MG63 (cell line): ENCODE data around the gene ST6GALNAC3. TPM values are rescaled to one million over a fixed set of nuclear protein-coding genes. Genes with fewer than 3 reads are reported as not detected.
"Not testable (repeated sequence)": the region's sequence is repeated elsewhere in the genome, so short reads cannot be mapped to it uniquely, and the experiment has no call there.

Source experiments
- DNase-seq: peaks from one replicate; pipeline ENCODE4 v3.0.0-alpha.2; 2020
- H3K27me3 ChIP-seq: fragments of 250-450 bp; sonication (Bioruptor Pico); 2 replicates; pipeline ENCODE4 v1.5.1; 2020; ENCODE audit warnings: mild to moderate bottlenecking, moderate library complexity
- H3K36me3 ChIP-seq: fragments of 250-450 bp; sonication (Bioruptor Pico); 2 replicates; pipeline ENCODE4 v1.5.1; 2020; ENCODE audit warnings: mild to moderate bottlenecking, moderate library complexity
- H3K4me3 ChIP-seq: fragments of 250-450 bp; sonication (Bioruptor Pico); 2 replicates; pipeline ENCODE4 v1.5.1; 2020; ENCODE audit warnings: mild to moderate bottlenecking, moderate library complexity
- H3K9me3 ChIP-seq: fragments of 250-450 bp; sonication (Bioruptor Pico); 2 replicates; pipeline ENCODE4 v1.5.1; 2020; ENCODE audit warnings: mild to moderate bottlenecking, moderate library complexity
- total RNA-seq: library from RNA; depleted of rRNA; stranded (reverse); fragments of >200 nt; shearing (Covaris generic); gene quantifications from 2 replicates; pipeline ENCODE4 v1.2.3, GENCODE V29; 2014; ENCODE audit warnings: low replicate concordance; rRNA removed

Gene ST6GALNAC3
- total RNA-seq, result 0.30 and 5.5 TPM in 2 replicates

DNA sequence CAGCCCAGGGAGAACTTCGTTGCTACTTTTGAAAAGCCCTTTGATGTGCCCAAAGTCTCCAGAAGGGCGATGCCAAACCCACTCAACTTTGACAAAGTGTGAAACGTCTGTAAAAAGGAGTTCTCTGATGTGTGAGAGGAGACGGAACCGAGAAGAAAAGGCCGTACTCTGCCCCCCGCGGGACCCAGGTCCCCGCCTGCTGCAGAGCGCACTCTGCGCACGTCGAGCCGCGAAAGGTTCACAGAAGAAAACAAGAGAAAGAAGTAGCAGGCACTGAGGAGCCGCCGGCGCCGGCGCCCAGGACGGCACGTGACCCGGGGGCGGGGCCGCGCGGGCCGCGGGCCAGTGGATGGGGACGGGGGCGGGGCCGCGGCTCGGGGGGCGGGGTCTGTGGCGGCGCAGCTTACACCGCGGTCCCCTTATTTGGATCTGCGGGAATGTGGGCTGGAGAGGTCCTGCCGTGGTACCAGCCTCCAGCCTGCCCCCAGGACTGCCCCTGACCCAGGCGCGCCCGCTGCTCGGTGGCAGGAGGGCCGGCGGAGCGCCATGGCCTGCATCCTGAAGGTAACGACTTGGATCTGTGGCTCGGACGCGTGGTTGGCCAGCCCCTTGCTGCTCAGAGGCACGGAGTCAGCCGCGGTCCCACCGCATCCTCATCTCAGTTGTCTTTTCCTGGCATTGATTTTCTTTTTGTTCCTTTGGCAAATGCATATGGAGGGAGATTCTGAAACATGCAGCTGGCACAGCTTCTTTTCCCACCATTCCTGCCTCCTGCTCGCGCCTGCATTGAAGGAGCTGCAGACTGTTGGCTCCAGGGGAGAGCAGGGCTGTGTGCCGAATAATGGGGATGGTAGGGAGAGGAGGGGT, at the start of gene ST6GALNAC3:
TSS of gene ST6GALNAC3 (plus strand) at position 426 of the 867 bp plus-strand sequence.
- H3K4me3 ChIP-seq, result peak within 1 kb of the TSS; percentile 52
- no peaks in the 10 kb centered on the region for H3K27me3 ChIP-seq
- H3K9me3 ChIP-seq, result no peaks in the 10 kb centered on the region
- H3K36me3 ChIP-seq, result no peaks in the 10 kb centered on the region
- peak; percentile 63 for DNase-seq

DNA sequence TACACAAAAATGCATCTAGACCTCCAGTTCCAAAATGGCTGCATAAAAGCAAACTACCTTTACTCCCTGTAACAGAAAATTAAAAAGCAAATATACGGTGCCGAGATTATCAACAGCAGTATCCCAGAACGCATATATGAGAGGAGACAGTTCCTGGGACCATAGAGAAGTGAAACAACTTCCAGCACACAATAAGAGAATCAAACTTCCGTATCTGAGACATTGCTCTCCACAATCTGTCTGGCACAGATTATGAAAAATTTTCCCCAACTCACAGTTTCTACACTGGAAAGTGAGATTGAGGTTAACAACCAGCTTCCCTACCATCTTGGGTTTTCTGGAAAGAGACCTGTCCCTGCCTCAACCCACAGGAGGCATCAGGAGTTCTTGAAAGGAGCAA, 47.2 kb upstream of the ST6GALNAC3 start:
- no peaks in the 10 kb centered on the region for H3K9me3 ChIP-seq
- H3K36me3 ChIP-seq, result no peaks in the 10 kb centered on the region
- DNase-seq, result no peak
- no peak overlapping the region for H3K4me3 ChIP-seq
- H3K27me3 ChIP-seq, result no peaks in the 10 kb centered on the region

DNA sequence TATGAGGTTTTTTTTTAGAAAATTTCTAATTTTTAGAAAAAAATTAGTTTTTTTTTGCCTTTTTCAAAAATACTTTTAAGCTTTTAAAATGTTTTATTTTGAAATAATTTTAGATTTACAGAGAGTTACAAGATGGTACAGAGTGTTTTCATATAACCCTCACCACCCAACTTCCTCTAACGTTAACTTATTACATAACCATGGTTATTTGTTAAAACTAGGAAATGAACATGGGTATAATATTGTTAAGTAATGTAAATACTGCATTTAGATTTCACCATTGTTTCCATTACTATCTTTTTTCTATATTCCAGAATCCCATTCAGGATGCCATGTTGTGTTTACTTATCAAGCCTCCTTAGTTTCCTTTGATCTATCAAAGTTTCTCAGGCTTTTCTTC, 45.2 kb upstream of the ST6GALNAC3 start:
- Histone ChIP-seq H3K4me3 (no peak overlapping the region), H3K27me3 (no peaks in the 10 kb centered on the region), H3K9me3 (no peaks in the 10 kb centered on the region), H3K36me3 (no peaks in the 10 kb centered on the region)
- DNase-seq, result no peak

DNA sequence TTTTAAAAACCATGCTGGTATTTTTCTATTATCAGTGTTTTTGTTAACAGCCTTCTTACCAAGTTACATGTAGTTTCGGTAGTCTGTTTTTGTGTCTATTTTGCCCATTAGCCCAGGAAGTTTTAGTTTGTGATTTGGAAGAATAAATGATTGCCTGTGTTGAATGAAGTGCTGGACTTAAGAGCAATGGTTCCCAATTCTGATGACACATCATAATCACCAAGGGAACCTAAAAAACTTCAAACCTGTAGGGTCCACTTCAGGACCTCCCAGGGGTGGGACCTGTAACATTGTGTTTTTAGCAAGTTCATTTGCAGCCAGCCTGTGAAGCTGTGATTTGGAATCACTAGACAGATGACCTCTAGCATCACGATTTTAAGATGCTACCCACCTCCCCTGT, 43.0 kb upstream of the ST6GALNAC3 start:
- no peaks in the 10 kb centered on the region for H3K9me3 ChIP-seq

DNA sequence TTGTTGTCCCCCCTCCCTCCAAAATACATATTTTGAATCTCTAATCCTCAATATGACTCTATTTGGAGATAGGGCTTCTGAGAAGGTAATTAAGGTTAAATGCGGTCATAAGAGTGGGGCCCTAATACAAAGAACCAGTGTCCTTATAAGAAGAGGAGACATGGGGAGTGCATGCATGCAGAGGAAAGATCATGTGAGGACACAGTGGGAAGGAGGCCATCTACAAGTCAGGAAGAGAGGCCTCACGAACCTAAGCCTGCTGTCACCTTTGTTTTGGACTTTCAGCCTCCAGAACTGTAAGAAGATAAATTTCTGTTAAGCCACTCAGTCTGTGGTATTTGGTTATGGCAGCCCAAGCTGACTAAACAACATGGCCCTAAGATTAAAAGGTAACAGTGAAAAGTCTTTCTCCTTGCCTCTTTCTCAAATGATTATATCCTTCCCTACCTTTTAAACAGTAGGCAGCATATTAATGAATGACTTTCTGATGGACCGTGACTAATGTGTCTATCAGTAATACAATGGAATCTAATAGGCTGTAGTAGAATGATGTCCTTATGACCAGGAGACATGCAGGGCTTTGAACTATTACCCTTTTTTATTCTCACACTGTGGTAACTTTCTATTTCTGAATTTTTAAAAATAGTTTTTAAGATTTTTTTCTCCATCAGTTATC, 40.6 kb upstream of the ST6GALNAC3 start:
- no peak for DNase-seq
- Histone ChIP-seq H3K9me3 (no peaks in the 10 kb centered on the region), H3K4me3 (no peak overlapping the region), H3K36me3 (no peaks in the 10 kb centered on the region), H3K27me3 (no peaks in the 10 kb centered on the region)

More for the DNA sequence above, 43.0 kb upstream of the ST6GALNAC3 start:
- no peaks in the 10 kb centered on the region for H3K36me3 ChIP-seq
- H3K4me3 ChIP-seq, result no peak overlapping the region
- no peaks in the 10 kb centered on the region for H3K27me3 ChIP-seq
- no peak for DNase-seq

DNA sequence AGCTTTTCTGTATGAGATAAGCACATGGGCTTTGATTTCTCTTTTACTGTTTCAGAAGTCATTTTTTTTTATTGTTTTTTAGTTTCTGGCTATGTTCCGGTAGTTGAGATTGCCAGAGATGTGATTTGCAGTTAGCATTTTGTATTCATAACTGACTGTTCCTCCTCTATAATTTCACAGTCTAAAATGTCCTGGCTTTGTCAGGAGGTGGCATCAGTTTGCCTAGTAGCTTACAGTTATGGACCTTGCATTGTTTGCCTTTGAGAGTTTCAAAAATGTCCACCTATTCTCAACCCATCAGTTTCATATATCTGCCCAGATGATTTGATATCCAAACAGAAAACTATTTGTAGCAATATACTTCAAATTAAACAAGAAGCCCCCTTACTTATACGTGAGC, 39.5 kb upstream of the ST6GALNAC3 start:
- H3K27me3 ChIP-seq, result no peaks in the 10 kb centered on the region
- H3K36me3 ChIP-seq, result no peaks in the 10 kb centered on the region
- no peak overlapping the region for H3K4me3 ChIP-seq
- DNase-seq, result no peak
- H3K9me3 ChIP-seq, result no peaks in the 10 kb centered on the region

DNA sequence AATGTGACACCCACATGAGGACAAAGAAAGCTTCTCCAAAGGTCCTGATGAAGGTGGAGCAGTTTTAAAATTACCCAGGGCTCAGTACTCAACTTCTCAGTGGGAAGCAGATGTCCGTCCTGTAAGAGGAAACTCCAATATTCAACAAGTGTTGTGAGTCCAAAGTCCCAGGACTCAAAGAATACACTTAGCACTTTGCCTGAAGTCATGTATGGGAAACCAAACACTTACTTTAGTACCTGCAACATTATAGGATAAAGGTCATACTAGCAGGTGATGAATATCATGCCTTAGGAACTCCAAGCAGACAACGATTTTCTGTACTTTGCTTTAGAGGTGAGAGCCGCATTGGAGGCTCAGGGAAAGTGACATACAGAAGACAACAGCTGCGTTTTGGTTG, 37.2 kb upstream of the ST6GALNAC3 start:
- DNase-seq, result no peak
- no peaks in the 10 kb centered on the region for H3K27me3 ChIP-seq

DNA sequence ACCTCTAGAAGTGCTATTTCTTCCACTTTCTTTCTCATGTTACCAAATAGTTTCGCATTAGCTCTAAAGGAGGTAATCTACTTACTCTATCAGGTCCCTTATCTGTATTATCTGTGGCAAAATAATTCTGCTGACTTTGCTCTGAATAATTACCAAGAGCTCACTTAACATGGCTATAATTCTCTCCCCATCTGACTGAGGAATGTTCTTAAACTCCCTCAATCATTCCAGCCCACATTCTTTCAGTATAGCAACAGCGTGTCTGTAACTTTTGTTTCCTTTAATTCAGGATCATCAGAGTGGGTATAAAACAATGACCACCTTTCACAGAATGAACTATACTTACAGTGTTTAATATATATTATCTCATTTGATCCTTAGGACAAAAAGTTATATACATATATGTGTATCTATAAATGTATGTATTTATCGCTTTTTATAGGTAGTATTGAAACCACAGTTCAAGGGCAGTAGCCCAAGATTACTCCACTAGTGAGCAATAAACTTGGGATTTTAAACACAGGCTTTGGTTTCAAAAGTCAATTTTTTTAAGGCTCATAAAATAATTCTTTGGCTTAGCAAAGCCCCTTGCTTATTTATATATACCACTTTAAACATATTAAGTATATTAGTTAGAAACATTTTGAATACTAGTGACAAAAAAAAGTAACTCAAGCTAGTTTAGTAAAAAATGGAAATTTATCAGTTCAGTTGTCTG, 36.1 kb upstream of the ST6GALNAC3 start:
- no peaks in the 10 kb centered on the region for H3K9me3 ChIP-seq
- H3K36me3 ChIP-seq, result no peaks in the 10 kb centered on the region
- no peak overlapping the region for H3K4me3 ChIP-seq
- DNase-seq, result no peak
- H3K27me3 ChIP-seq, result no peaks in the 10 kb centered on the region

More for the DNA sequence above, 37.2 kb upstream of the ST6GALNAC3 start:
- Histone ChIP-seq H3K9me3 (no peaks in the 10 kb centered on the region), H3K36me3 (no peaks in the 10 kb centered on the region), H3K4me3 (no peak overlapping the region)

DNA sequence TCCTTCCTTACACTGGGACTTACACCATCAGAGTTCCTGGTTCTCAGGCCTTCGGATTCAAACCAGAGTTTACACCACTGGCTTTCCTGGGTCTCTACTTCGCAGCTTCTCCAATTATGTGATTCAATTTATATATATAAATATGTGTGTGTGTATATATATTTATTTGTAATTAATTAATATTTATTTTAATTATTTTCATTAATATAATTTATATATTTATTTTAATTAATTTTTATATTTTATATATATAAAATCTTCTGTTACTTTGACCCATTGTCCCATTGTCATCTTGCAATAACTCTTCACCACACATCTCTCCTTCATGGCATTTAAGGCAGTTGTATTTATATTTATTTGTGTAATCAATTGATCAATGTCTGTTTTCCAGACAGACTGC, 28.4 kb upstream of the ST6GALNAC3 start:
- Histone ChIP-seq H3K9me3 (no peaks in the 10 kb centered on the region), H3K36me3 (no peaks in the 10 kb centered on the region), H3K27me3 (no peaks in the 10 kb centered on the region), H3K4me3 (no peak overlapping the region)
- DNase-seq, result no peak

DNA sequence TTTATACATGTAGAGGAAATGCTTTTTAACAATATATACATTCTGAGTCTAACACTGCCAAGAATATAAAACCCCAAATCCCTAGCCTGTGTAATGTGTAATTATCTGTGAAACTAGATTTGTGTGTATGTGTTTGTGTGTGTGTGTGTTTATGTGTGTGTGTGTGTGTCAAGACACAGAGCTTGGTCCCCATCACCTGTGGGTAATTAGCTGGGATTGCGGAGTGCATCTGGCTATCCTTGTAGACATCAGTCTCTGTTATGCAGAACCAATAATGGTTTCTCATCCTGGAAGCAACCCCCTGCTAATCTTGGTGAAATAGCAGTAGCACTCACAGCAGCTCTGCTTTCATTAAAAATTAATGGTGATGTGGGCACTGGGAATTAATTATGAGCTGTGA, 26.3 kb upstream of the ST6GALNAC3 start:
- no peaks in the 10 kb centered on the region for H3K36me3 ChIP-seq
- H3K9me3 ChIP-seq, result no peaks in the 10 kb centered on the region
- no peak overlapping the region for H3K4me3 ChIP-seq
- H3K27me3 ChIP-seq, result no peaks in the 10 kb centered on the region
- DNase-seq, result no peak

DNA sequence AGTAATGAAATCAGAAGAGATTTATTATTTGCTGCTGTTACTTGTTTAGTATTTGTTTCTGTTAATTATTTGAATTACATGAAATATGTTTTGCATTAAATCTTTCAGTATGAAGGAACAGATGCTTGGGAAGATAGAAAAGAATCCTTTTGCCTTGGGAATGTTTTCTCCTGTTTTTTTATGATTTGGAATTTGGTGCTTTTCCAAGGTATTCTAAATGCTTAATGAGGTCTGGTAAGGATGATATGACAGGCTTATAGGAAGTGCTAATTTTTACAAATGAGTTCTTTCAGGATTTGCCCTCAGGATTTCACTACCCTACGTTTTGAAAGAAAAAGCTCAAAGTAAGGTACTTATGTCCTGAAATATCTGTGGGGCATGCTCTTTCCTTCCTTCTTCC, 25.6 kb upstream of the ST6GALNAC3 start:
- DNase-seq, result no peak
- Histone ChIP-seq H3K9me3 (no peaks in the 10 kb centered on the region), H3K4me3 (no peak overlapping the region), H3K27me3 (no peaks in the 10 kb centered on the region), H3K36me3 (no peaks in the 10 kb centered on the region)

DNA sequence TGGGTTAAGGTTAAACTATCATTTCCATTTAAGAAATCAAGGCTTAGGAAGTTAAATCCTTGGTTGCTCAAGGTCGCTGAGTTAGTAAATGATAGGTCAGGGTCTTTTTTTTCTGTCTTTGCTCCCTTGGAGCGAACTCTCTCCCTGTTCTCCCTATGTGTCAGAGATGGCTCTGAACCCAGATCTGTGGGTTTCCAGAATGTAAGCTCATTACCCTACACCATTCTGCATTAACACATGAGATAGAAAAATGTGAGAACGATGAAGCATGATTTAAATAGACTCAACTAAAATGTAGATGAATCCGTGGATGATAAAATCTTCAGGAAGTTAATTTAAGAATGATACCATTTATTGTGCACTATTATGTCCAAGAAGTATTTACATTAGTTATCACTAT, 25.0 kb upstream of the ST6GALNAC3 start:
- no peaks in the 10 kb centered on the region for H3K36me3 ChIP-seq
- no peaks in the 10 kb centered on the region for H3K9me3 ChIP-seq
- H3K27me3 ChIP-seq, result no peaks in the 10 kb centered on the region
- DNase-seq, result no peak
- H3K4me3 ChIP-seq, result no peak overlapping the region

DNA sequence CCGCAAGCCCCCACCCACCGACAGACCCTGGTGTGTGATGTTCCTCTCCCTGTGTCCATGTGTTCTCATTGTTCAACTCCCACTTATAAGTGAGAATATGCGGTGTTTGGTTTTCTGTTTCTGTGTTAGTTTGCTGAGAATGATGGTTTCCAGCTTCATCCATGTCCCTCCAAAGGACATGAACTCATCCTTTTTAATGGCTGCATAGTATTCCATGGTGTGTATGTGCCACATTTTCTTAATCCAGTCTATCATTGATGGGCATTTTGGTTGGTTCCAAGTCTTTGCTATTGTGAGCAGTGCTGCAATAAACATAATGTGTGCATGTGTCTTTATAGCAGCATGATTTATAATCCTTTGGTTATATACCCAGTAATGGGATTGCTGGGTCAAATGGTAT, 24.5 kb upstream of the ST6GALNAC3 start:
- not testable (repeated sequence) for H3K4me3 ChIP-seq, DNase-seq, H3K36me3 ChIP-seq, H3K9me3 ChIP-seq, H3K27me3 ChIP-seq

DNA sequence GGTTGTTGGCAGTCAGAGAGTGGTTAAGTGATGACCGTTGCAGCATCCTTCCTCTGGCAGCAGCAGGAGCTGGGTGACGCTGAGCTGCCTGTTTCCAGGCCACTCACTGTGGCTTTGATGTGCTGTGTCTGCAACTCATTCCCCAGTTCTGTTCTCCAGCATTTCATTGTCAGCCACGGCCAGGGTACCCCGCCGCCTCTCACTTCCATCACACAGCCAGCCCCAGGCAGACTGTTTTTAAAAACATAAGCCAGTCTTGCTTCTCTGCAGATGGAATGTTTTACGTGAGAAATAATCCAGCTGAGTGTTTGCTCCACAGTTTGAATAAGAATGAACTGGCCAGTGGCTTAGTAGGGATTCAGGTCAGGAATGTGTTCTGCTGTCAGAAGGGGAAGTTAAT, 21.5 kb upstream of the ST6GALNAC3 start:
- Histone ChIP-seq H3K36me3 (no peaks in the 10 kb centered on the region), H3K4me3 (no peak overlapping the region), H3K27me3 (no peaks in the 10 kb centered on the region), H3K9me3 (no peaks in the 10 kb centered on the region)
- DNase-seq, result peak; percentile 11

DNA sequence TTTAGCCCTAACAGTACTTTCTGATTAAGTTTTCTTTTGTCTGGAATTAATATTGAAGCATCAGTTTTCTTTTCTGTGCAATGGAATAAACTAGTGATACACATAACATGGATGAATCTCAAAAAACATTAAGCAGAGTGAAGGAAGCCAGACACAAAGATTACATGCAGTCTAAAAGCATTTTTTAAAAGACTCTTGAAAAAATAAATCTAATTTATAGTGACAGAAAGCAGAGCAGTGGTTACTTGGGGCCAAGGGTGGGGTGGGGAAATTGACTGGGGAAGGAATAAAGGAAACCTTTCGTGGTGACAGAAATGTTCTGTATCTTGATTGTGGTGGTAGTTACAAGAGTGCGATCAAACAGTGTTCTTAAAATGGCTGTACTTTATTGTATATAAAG, 20.2 kb upstream of the ST6GALNAC3 start:
- H3K4me3 ChIP-seq, result no peak overlapping the region
- no peaks in the 10 kb centered on the region for H3K27me3 ChIP-seq
- H3K36me3 ChIP-seq, result no peaks in the 10 kb centered on the region
- no peaks in the 10 kb centered on the region for H3K9me3 ChIP-seq
- no peak for DNase-seq

DNA sequence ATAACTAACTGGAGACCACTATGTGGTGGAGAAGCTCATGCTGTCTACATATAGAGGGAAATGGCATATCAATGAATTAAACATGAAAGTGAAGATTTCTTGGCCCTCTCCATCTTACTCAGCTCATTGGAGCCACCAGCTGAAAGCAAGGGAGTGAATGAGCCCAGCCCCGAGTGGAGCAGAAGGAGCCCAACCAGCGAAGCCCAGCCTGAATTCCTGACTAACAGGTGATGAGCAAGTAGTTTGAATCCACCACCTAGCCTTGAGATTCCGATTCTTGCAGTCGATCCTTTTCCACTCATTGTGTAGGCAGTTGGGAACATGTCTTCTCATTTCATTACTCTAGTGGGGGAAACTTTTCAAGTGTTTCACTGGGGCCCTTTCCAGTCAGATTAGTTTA, 18.6 kb upstream of the ST6GALNAC3 start:
- DNase-seq, result no peak
- Histone ChIP-seq H3K9me3 (no peaks in the 10 kb centered on the region), H3K36me3 (no peaks in the 10 kb centered on the region), H3K4me3 (no peak overlapping the region), H3K27me3 (no peaks in the 10 kb centered on the region)

DNA sequence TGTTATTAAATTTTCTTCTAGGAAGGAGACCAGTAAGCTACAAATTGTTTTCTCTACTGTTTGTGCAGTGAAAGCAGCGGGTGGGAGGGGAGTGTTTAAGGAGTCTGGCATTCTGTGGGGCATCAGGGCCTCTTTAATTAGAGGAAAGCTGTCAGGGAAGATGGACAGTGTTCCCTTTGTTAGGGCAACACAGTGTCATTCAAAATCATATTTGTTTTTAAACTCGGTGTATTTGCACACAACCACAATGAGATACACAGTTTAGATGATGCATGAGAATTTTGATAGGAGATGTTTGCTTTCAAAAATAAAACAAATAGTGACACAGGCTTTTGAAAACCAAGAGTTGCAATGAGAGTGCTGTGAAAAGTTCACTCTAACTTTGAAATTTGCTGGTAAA, 15.1 kb upstream of the ST6GALNAC3 start:
- H3K4me3 ChIP-seq, result no peak overlapping the region
- no peaks in the 10 kb centered on the region for H3K27me3 ChIP-seq
- no peaks in the 10 kb centered on the region for H3K36me3 ChIP-seq
- no peak for DNase-seq
- H3K9me3 ChIP-seq, result no peaks in the 10 kb centered on the region
